ENCODE measurements around the gene TRIM44.
"Not testable (repeated sequence)": the region's sequence is repeated elsewhere in the genome, so short reads cannot be mapped to it uniquely, and the experiment has no call there.

Gene TRIM44

DNA sequence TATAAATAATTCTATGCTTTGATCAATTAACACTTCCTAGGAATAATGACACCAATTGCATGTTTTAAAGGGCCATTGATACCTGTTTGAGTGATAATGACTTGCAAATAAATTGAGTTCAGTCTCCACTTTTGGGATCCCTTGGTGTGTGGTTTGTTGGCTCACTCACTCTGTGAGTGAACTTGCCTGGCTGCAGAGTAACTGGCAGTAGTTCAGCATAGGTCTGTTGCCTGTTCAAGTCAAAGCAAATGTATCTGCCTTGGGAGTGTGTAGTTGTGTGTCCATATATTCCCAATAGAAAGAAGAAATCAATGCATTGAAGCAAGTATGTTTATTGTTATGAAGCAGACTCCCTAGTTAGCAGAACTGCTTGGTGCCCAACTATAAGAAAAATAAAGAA lies 49.3 kb downstream of the TRIM44 start:
- TF ChIP-seq, protein P1, sequence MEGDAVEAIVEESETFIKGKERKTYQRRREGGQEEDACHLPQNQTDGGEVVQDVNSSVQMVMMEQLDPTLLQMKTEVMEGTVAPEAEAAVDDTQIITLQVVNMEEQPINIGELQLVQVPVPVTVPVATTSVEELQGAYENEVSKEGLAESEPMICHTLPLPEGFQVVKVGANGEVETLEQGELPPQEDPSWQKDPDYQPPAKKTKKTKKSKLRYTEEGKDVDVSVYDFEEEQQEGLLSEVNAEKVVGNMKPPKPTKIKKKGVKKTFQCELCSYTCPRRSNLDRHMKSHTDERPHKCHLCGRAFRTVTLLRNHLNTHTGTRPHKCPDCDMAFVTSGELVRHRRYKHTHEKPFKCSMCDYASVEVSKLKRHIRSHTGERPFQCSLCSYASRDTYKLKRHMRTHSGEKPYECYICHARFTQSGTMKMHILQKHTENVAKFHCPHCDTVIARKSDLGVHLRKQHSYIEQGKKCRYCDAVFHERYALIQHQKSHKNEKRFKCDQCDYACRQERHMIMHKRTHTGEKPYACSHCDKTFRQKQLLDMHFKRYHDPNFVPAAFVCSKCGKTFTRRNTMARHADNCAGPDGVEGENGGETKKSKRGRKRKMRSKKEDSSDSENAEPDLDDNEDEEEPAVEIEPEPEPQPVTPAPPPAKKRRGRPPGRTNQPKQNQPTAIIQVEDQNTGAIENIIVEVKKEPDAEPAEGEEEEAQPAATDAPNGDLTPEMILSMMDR (IDR thresholded peaks at IDR 0.05; ENCODE audit: control extremely low read depth, extremely low read depth, low read depth, missing control alignments), result no peak
- ChIA-PET POLR2A (no interaction called here), CTCF (interaction anchor here (0.8 to 1.2 kb wide), 3 partner anchors 8 to 27 kb away, joined by 3 to 5 read pairs (median 3); no protein-coding TSS in a partner anchor)
- DNase-seq (ENCODE audit: extremely low spot score), result no peak

DNA sequence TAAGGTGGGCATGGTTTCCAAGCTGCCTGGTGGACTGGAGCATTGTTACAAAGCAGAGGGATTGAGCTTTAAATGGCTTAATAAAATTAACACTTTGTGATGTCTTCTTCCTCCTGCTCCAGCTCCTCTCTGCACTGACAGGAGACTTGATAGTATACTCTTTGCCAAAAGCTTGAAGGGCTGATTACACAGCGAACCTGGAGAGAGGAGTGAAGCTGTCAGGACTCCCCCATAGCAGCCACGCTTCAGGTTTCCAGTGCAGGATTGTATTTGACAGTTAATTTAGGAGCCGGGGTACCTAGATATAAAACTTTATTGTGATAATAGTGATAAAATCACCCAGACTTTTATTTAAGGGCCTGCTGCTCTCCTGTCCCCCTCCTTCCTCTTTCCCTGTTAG lies 50.0 kb downstream of the TRIM44 start:
- POLR2A ChIA-PET, result no interaction called here
- no peak for DNase-seq (ENCODE audit: extremely low spot score)
- CTCF ChIA-PET, result interaction anchor here (0.8 to 1.2 kb wide), 3 partner anchors 9 to 28 kb away, joined by 3 to 5 read pairs (median 3); no protein-coding TSS in a partner anchor
- TF ChIP-seq, protein P1 (IDR thresholded peaks at IDR 0.05; ENCODE audit: control extremely low read depth, extremely low read depth, low read depth, missing control alignments), result no peak

DNA sequence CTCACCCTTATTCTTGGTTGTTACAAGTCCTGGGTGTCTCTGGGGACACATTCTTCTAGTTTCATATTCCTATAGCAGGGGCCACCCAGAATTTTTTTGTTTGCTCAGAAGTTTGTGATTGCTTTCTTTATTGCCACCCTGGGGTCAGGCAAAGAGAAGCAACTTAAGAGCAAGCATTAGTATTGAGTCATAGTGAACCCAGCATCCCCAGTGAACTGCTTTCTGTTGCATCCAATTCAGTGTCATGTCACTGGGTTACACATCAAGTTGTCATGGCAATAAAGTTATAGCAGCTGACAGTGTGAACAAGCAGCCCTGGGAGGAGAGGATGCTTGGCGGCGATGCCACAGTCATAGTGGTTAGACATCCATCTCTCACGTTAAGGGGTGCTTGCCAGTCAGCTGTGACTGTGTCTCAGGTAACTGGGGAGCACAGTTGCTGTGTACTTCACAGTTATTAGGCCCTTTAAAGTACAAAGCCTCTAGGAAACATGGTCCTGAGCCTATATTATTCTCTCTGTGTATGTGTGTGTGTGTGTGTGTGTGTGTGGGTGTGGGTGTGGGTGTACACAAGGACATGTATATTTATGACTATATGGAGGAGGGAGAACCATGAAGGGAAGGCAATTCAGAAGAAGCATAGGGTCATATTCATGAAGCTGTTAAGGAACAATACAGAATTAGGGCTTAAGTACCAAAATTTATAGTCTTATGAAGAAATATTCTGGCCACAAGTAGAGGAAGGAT lies 52.5 kb downstream of the TRIM44 start:
- ChIA-PET POLR2A (no interaction called here), CTCF (interaction anchor here (1.2 kb wide), 1 partner anchor 10 kb away, joined by 3 read pairs; no protein-coding TSS in a partner anchor)
- TF ChIP-seq, protein P1 (IDR thresholded peaks at IDR 0.05; ENCODE audit: control extremely low read depth, extremely low read depth, low read depth, missing control alignments), result no peak
- DNase-seq (ENCODE audit: extremely low spot score), result peak; percentile 34

DNA sequence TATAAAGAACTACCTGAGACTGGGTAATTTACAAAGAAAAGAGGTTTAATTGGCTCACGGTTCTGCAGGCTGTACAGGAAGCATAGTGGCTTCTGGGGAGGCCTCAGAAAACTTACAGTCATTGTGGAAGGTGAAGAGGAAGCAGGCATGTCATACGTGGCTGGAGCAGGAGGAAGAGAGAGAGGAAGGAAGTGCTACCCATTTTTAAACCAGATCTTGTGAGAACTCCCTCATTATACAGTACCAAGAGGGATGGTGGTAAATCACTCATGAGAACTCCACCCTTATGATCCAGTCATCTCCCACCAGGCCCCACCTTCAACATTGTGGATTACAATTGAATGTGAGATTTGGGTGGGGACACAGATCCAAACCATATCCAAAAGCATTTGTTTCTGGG lies 53.1 kb downstream of the TRIM44 start:
- POLR2A ChIA-PET; CTCF ChIA-PET; DNase-seq (ENCODE audit: extremely low spot score): not testable (repeated sequence)

DNA sequence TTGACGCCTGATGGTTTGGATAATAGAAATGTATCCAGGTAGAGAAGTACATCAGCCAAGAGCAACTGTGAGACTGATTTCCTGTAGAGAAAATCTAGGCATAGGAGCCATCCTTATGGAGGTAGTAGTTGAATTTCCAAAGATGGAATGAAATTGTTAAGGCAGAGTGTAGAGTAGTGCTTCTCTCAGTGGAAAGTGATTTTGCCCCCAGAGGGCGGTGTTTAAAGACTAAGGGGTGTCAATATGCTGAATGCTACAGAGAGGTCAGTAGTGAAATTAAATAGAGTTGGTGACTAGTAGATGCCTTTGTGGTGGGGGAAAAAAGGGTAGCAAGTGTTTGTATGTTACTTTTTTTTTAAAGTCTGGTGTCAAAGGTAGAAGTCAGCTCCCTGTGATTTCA lies 54.5 kb downstream of the TRIM44 start:
- POLR2A ChIA-PET, result no interaction called here
- CTCF ChIA-PET, result interaction anchor here (1.7 kb wide), 1 partner anchor 105 kb away, joined by 4 read pairs; no protein-coding TSS in a partner anchor
- TF ChIP-seq, protein P1 (IDR thresholded peaks at IDR 0.05; ENCODE audit: control extremely low read depth, extremely low read depth, low read depth, missing control alignments), result no peak
- DNase-seq (ENCODE audit: extremely low spot score), result no peak

DNA sequence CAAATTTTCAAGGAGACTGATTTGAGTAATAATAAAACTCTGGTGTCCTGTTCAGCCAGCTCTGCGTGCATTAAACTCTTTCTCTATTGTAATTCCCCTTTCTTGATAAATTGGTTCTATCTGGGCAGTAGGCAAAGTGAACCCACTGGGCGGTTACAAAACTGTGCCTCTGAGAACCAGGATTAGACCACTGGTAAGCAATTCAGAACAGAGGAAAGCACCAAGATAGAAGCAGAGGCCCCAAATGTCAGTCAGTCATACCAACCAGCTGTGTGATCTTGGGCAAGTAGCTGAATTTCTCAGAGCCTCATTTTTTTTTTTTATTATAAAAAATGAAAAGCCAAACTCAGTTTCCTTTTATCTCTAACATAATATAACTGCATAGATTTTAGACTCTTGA lies 54.9 kb downstream of the TRIM44 start:
- TF ChIP-seq, protein P1 (IDR thresholded peaks at IDR 0.05; ENCODE audit: control extremely low read depth, extremely low read depth, low read depth, missing control alignments), result no peak
- DNase-seq (ENCODE audit: extremely low spot score), result no peak
- ChIA-PET CTCF (interaction anchor here (1.7 kb wide), 1 partner anchor 104 kb away, joined by 4 read pairs; no protein-coding TSS in a partner anchor), POLR2A (no interaction called here)

DNA sequence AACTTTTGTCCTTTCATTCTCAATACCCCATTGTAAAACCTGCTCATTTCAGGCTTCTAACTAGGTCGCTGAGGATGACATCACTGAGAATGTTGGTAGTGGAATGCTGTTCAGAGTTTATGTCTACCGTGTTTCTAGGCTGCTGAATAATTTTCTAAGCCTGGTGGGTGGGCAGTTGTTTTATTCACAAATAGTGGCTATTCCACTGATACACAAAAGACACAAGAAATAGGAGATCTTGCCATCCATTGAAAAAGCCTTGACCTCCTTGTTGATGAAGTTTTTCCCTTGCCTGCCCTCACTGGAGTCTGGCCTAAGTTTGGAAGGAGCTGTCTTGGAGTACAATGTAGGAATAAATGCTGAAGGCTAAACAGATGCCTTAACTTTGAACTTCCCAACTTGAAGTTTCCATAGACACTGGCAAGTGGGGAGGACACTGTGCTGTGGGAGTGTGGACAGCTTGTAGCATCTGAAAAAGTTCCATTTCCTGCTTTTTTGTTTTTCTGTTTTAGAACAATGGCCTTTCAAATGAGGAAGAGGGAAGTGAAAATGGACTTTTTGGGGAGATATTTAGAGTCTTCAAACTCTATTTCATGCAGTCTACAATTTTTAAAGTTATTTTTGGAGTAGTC lies 59.2 kb downstream of the TRIM44 start:
- CTCF ChIA-PET, result interaction anchor here (1.0 to 1.6 kb wide), 4 partner anchors 20 to 100 kb away, joined by 3 to 4 read pairs (median 4); no protein-coding TSS in a partner anchor
- DNase-seq (ENCODE audit: extremely low spot score), result peak; percentile 26
- TF ChIP-seq, protein P1 (IDR thresholded peaks at IDR 0.05; ENCODE audit: control extremely low read depth, extremely low read depth, low read depth, missing control alignments), result no peak
- POLR2A ChIA-PET, result no interaction called here

All from GM10248 (cell line).